HEK293 (cell line): Measurements from ENCODE around the gene VCL.

Experiments used
- CTCF ChIA-PET: fragments of 350-600 bp; formaldehyde crosslinking; extraction: SDS; loops from one replicate; lab custom pipeline; 2021; ENCODE audit warnings: antibody characterized with exemption; lab: Yijun Ruan, JAX
- POLR2A ChIA-PET: fragments of 300-600 bp; formaldehyde crosslinking; extraction: SDS; loops from one replicate; lab custom pipeline; 2020; ENCODE audit warnings: antibody characterized with exemption, inconsistent platforms; lab: Yijun Ruan, JAX
- H3K27ac ChIP-seq: fragments of 200-500 bp; sonication (Bioruptor generic); 2 replicates; pipeline ENCODE4 v1.5.1; 2014; ENCODE audit warnings: low read depth, low read length, control low read depth, inconsistent platforms; ENCODE audit errors: extremely low read depth
- H3K36me3 ChIP-seq, 2 experiments: fragments of 200-500 bp in 1 of 2; sonication (Bioruptor generic) in 1 of 2; 1 replicate in 1 of 2; 2 replicates in 1 of 2; pipeline ENCODE4 v1.5.1; 2014 to 2017; ENCODE audit warnings: inconsistent platforms in 2 of 2, low read length in 2 of 2; ENCODE audit not compliant: control insufficient read depth in 2 of 2, insufficient read depth in 1 of 2
- H3K4me1 ChIP-seq: fragments of 200-500 bp; sonication (Bioruptor generic); 2 replicates; pipeline ENCODE4 v1.5.1; 2014; ENCODE audit warnings: mild to moderate bottlenecking, low read length, inconsistent platforms; ENCODE audit not compliant: control insufficient read depth, insufficient read depth
- H3K4me3 ChIP-seq: 2 replicates; pipeline ENCODE4 v1.5.1; 2011; ENCODE audit warnings: low read depth, mild to moderate bottlenecking, control low read depth, low read length, moderate library complexity
- H3K9me3 ChIP-seq: fragments of 200-500 bp; sonication (Bioruptor generic); 2 replicates; pipeline ENCODE4 v1.5.1; 2014; ENCODE audit warnings: low read depth, low read length, inconsistent platforms; ENCODE audit not compliant: control insufficient read depth, insufficient read depth
- FEZF1 ChIP-seq: fragments of 450-650 bp; formaldehyde crosslinking; IDR thresholded peaks from 2 replicates; pipeline ENCODE4 v1.5.1; 2016; ENCODE audit warnings: missing biosample characterization, missing genetic modification characterization
- HOXC10 ChIP-seq: sonication (generic); formaldehyde crosslinking; IDR thresholded peaks from 2 replicates; pipeline ENCODE4 v1.8.1; 2023; ENCODE audit warnings: mild to moderate bottlenecking, missing genetic modification reagents
- OSR2 ChIP-seq: fragments of 450-650 bp; formaldehyde crosslinking; IDR thresholded peaks from 2 replicates; pipeline ENCODE4 v1.5.1; 2016; ENCODE audit warnings: missing biosample characterization, missing genetic modification characterization
- PRDM6 ChIP-seq: fragments of 450-650 bp; formaldehyde crosslinking; IDR thresholded peaks from 2 replicates; pipeline ENCODE4 v1.5.1; 2017; ENCODE audit warnings: missing biosample characterization, missing genetic modification characterization
- SP7 ChIP-seq: fragments of 450-650 bp; formaldehyde crosslinking; IDR thresholded peaks from 2 replicates; pipeline ENCODE4 v1.5.1; 2016; ENCODE audit warnings: missing biosample characterization, missing genetic modification characterization
- ZBTB21 ChIP-seq: fragments of 450-650 bp; formaldehyde crosslinking; IDR thresholded peaks from 2 replicates; pipeline ENCODE4 v1.5.1; 2017; ENCODE audit warnings: missing biosample characterization, missing genetic modification characterization
- ZFHX2 ChIP-seq: fragments of 450-650 bp; formaldehyde crosslinking; conservative IDR thresholded peaks from 2 replicates; pipeline ENCODE4 v1.5.1; 2016; ENCODE audit warnings: missing biosample characterization, missing genetic modification characterization
- ZIC2 ChIP-seq: fragments of 450-650 bp; formaldehyde crosslinking; IDR thresholded peaks from 2 replicates; pipeline ENCODE4 v1.5.1; 2016; ENCODE audit warnings: missing biosample characterization, missing genetic modification characterization
- ZNF175 ChIP-seq: fragments of 450-650 bp; formaldehyde crosslinking; IDR thresholded peaks from 2 replicates; pipeline ENCODE4 v1.5.1; 2016; ENCODE audit warnings: missing biosample characterization, missing genetic modification characterization
- ZNF24 ChIP-seq: fragments of 450-650 bp; formaldehyde crosslinking; IDR thresholded peaks from 2 replicates; pipeline ENCODE4 v1.5.1; 2016; ENCODE audit warnings: missing biosample characterization, missing genetic modification characterization
- ZNF335 ChIP-seq: fragments of 450-650 bp; formaldehyde crosslinking; conservative IDR thresholded peaks from 2 replicates; pipeline ENCODE4 v1.5.1; 2016; ENCODE audit warnings: missing biosample characterization, missing genetic modification characterization
- ZNF398 ChIP-seq: fragments of 450-650 bp; formaldehyde crosslinking; IDR thresholded peaks from 2 replicates; pipeline ENCODE4 v1.5.1; 2017; ENCODE audit warnings: missing biosample characterization, missing genetic modification characterization
- ZNF404 ChIP-seq: fragments of 450-650 bp; formaldehyde crosslinking; IDR thresholded peaks from 2 replicates; pipeline ENCODE4 v1.5.1; 2017; ENCODE audit warnings: missing biosample characterization, missing genetic modification characterization
- ZNF473 ChIP-seq: fragments of 450-650 bp; formaldehyde crosslinking; IDR thresholded peaks from 2 replicates; pipeline ENCODE4 v1.5.1; 2017; ENCODE audit warnings: missing biosample characterization, missing genetic modification characterization
- ZNF514 ChIP-seq: fragments of 450-650 bp; formaldehyde crosslinking; IDR thresholded peaks from 2 replicates; pipeline ENCODE4 v1.5.1; 2016; ENCODE audit warnings: missing biosample characterization, missing genetic modification characterization
- ZNF596 ChIP-seq: fragments of 450-650 bp; IDR thresholded peaks from 2 replicates; pipeline ENCODE4 v1.5.0; 2018; ENCODE audit warnings: missing biosample characterization, mild to moderate bottlenecking, missing genetic modification characterization, moderate library complexity
- ZNF658 ChIP-seq: fragments of 450-650 bp; formaldehyde crosslinking; IDR thresholded peaks from 2 replicates; pipeline ENCODE4; 2016; ENCODE audit warnings: missing biosample characterization, missing genetic modification characterization
- ZNF843 ChIP-seq: fragments of 450-650 bp; formaldehyde crosslinking; IDR thresholded peaks from 2 replicates; pipeline ENCODE4 v1.5.1; 2016; ENCODE audit warnings: missing biosample characterization, missing genetic modification characterization
- TF ChIP-seq, protein P1 (sequence below): fragments of 450-650 bp; formaldehyde crosslinking; IDR thresholded peaks from 2 replicates; pipeline ENCODE4 v1.5.1; 2016; ENCODE audit warnings: missing biosample characterization, missing genetic modification characterization, borderline replicate concordance
- TF ChIP-seq, protein P2 (sequence below): fragments of 450-650 bp; formaldehyde crosslinking; IDR thresholded peaks from 2 replicates; pipeline ENCODE4 v1.5.1; 2016; ENCODE audit warnings: missing biosample characterization, missing genetic modification characterization
- TF ChIP-seq, protein P3 (sequence below): fragments of 450-650 bp; formaldehyde crosslinking; IDR thresholded peaks from 2 replicates; pipeline ENCODE4 v1.5.1; 2017; ENCODE audit warnings: missing biosample characterization, missing genetic modification characterization

VCL gene

GRCh38 chr10:73968098-73968521 lies 29.8 kb upstream of the VCL start (continued):
- TF ChIP-seq HOXC10 (CRISPR knock-in tag), result no peak
- TF ChIP-seq ZNF404 (tag by site-specific recombination), result no peak
- TF ChIP-seq ZNF514 (tag by site-specific recombination), result no peak

GRCh38 chr10:73969224-73969841 lies 28.6 kb upstream of the VCL start:
- Histone ChIP-seq H3K4me1 (peaks cover 14% of the 10 kb centered on the region), H3K4me3 (no peak overlapping the region), H3K9me3 (no peaks in the 10 kb centered on the region), H3K27ac (no peak overlapping the region), H3K36me3 (no peaks in the 10 kb centered on the region)
- ChIA-PET CTCF (no interaction called here), POLR2A (no interaction called here)
- TF ChIP-seq ZNF473 (no peak), ZNF658 (tag by site-specific recombination) (no peak), ZNF404 (tag by site-specific recombination) (no peak), ZNF335 (no peak), ZBTB21 (tag by site-specific recombination) (no peak; the same call in 1 of the 2 replicates), ZNF175 (tag by site-specific recombination) (no peak), PRDM6 (tag by site-specific recombination) (peak; percentile 57), ZFHX2 (tag by site-specific recombination) (no peak), ZNF24 (tag by site-specific recombination) (peak; percentile 67; the same call in 1 of the 2 replicates), ZNF843 (tag by site-specific recombination) (0 out of 2 replicates have a peak, but pooled peaks have one; percentile 27), FEZF1 (tag by site-specific recombination) (peak; percentile 66), ZNF398 (tag by site-specific recombination) (peak; percentile 35; the same call in 1 of the 2 replicates), ZNF596 (tag by site-specific recombination) (no peak), ZIC2 (tag by site-specific recombination) (peak; percentile 80), SP7 (no peak), OSR2 (tag by site-specific recombination) (peak; percentile 42)
- TF ChIP-seq, protein P1, sequence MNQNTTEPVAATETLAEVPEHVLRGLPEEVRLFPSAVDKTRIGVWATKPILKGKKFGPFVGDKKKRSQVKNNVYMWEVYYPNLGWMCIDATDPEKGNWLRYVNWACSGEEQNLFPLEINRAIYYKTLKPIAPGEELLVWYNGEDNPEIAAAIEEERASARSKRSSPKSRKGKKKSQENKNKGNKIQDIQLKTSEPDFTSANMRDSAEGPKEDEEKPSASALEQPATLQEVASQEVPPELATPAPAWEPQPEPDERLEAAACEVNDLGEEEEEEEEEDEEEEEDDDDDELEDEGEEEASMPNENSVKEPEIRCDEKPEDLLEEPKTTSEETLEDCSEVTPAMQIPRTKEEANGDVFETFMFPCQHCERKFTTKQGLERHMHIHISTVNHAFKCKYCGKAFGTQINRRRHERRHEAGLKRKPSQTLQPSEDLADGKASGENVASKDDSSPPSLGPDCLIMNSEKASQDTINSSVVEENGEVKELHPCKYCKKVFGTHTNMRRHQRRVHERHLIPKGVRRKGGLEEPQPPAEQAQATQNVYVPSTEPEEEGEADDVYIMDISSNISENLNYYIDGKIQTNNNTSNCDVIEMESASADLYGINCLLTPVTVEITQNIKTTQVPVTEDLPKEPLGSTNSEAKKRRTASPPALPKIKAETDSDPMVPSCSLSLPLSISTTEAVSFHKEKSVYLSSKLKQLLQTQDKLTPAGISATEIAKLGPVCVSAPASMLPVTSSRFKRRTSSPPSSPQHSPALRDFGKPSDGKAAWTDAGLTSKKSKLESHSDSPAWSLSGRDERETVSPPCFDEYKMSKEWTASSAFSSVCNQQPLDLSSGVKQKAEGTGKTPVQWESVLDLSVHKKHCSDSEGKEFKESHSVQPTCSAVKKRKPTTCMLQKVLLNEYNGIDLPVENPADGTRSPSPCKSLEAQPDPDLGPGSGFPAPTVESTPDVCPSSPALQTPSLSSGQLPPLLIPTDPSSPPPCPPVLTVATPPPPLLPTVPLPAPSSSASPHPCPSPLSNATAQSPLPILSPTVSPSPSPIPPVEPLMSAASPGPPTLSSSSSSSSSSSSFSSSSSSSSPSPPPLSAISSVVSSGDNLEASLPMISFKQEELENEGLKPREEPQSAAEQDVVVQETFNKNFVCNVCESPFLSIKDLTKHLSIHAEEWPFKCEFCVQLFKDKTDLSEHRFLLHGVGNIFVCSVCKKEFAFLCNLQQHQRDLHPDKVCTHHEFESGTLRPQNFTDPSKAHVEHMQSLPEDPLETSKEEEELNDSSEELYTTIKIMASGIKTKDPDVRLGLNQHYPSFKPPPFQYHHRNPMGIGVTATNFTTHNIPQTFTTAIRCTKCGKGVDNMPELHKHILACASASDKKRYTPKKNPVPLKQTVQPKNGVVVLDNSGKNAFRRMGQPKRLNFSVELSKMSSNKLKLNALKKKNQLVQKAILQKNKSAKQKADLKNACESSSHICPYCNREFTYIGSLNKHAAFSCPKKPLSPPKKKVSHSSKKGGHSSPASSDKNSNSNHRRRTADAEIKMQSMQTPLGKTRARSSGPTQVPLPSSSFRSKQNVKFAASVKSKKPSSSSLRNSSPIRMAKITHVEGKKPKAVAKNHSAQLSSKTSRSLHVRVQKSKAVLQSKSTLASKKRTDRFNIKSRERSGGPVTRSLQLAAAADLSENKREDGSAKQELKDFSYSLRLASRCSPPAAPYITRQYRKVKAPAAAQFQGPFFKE, result no peak
- TF ChIP-seq, protein P2, sequence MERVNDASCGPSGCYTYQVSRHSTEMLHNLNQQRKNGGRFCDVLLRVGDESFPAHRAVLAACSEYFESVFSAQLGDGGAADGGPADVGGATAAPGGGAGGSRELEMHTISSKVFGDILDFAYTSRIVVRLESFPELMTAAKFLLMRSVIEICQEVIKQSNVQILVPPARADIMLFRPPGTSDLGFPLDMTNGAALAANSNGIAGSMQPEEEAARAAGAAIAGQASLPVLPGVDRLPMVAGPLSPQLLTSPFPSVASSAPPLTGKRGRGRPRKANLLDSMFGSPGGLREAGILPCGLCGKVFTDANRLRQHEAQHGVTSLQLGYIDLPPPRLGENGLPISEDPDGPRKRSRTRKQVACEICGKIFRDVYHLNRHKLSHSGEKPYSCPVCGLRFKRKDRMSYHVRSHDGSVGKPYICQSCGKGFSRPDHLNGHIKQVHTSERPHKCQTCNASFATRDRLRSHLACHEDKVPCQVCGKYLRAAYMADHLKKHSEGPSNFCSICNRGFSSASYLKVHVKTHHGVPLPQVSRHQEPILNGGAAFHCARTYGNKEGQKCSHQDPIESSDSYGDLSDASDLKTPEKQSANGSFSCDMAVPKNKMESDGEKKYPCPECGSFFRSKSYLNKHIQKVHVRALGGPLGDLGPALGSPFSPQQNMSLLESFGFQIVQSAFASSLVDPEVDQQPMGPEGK (tag by site-specific recombination), result peak; percentile 24; the same call in 1 of the 2 replicates
- TF ChIP-seq, protein P3, sequence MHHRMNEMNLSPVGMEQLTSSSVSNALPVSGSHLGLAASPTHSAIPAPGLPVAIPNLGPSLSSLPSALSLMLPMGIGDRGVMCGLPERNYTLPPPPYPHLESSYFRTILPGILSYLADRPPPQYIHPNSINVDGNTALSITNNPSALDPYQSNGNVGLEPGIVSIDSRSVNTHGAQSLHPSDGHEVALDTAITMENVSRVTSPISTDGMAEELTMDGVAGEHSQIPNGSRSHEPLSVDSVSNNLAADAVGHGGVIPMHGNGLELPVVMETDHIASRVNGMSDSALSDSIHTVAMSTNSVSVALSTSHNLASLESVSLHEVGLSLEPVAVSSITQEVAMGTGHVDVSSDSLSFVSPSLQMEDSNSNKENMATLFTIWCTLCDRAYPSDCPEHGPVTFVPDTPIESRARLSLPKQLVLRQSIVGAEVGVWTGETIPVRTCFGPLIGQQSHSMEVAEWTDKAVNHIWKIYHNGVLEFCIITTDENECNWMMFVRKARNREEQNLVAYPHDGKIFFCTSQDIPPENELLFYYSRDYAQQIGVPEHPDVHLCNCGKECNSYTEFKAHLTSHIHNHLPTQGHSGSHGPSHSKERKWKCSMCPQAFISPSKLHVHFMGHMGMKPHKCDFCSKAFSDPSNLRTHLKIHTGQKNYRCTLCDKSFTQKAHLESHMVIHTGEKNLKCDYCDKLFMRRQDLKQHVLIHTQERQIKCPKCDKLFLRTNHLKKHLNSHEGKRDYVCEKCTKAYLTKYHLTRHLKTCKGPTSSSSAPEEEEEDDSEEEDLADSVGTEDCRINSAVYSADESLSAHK (tag by site-specific recombination), result peak; percentile 97
